ENCODE data around the gene FCHSD1.

FCHSD1 gene

DNA sequence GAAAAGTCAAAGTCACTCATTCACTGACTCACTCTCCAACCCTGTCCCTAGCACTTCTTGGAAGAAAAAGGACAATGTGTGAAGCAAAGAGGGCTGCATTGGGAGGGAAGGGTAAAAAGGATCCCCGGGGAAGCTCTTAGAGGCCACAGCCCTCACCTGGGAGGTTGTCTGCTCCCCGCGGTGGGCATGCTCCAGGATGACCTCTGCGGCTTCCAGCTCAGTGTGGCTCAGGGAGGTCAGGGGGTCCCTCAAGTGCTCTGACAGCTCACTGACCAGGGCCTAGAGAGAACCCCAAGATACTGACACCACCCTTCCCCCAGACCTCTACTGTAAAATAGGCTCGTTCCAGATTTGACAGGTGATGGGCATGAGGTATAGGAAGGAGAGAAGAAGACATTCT, 4.0 kb downstream of the FCHSD1 start:
- peaks cover 69% of the 10 kb centered on the region for H3K36me3 ChIP-seq
- peaks cover 55% of the 10 kb centered on the region for H3K4me1 ChIP-seq
- no peaks in the 10 kb centered on the region for H3K27me3 ChIP-seq
- no peak for TF ChIP-seq Cebpa-rat (IDR thresholded peaks at IDR 0.05)
- H3K4me3 ChIP-seq, result no peak overlapping the region
- H3K27ac ChIP-seq, result no peak overlapping the region
- H3K9me3 ChIP-seq, result no peaks in the 10 kb centered on the region
- H3K9ac ChIP-seq, result no peak overlapping the region
- 0 out of 2 replicates have a peak, but pooled peaks cover 11% of the 10 kb centered on the region for H4K20me1 ChIP-seq
- H3K4me2 ChIP-seq, result no peak overlapping the region

GRCh38 chr5:141646026-141646425, 5.2 kb downstream of the FCHSD1 start:
- no peak overlapping the region for H3K4me3 ChIP-seq
- H3K9ac ChIP-seq, result no peak overlapping the region
- H3K27me3 ChIP-seq, result no peaks in the 10 kb centered on the region
- no peak for TF ChIP-seq Cebpa-rat (IDR thresholded peaks at IDR 0.05)
- H4K20me1 ChIP-seq, result 0 out of 2 replicates have a peak, but pooled peaks cover 11% of the 10 kb centered on the region
- peak overlapping the region; percentile 38; the same call in 1 of the 2 replicates for H3K27ac ChIP-seq
- H3K9me3 ChIP-seq, result no peaks in the 10 kb centered on the region
- H3K36me3 ChIP-seq, result peaks cover 81% of the 10 kb centered on the region
- H3K4me1 ChIP-seq, result peaks cover 47% of the 10 kb centered on the region
- H3K4me2 ChIP-seq, result peak overlapping the region; percentile 53

DNA sequence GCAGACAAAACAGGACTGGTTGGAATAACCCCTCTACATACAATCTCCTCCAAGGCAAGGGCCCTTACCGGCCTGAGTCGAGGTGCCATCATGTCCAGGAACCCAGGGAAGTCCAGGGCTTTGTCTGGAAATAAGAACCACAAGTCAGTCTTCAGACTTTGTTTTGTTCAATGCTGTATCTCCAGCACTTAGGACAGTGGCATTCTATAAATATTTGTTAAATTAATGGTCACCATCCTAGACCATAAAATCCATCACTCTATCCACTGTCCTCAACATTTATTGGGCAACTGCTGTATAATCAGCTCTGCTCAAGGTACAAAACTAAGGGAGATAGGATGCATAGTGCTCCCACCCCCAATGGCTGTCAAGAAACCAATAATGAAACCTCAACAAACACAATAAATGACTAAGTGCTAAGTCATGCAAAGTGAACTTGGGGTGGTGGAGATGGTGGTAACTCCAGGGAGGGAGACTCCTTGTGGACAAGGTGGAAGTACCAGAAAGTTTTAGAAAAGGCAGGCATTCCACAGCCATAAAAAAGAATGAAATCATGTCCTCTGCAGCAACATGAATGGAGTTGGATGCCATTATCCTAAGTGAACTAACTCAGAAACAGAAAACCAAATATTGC, 9.5 kb downstream of the FCHSD1 start:
- H4K20me1 ChIP-seq, result 0 out of 2 replicates have a peak, but pooled peaks cover 6% of the 10 kb centered on the region
- no peaks in the 10 kb centered on the region for H3K9me3 ChIP-seq
- H3K27me3 ChIP-seq, result no peaks in the 10 kb centered on the region
- H3K4me3 ChIP-seq, result no peak overlapping the region
- H3K4me2 ChIP-seq, result no peak overlapping the region
- H3K4me1 ChIP-seq, result peaks cover 43% of the 10 kb centered on the region
- no peak overlapping the region for H3K27ac ChIP-seq
- TF ChIP-seq Cebpa-rat (IDR thresholded peaks at IDR 0.05), result no peak
- H3K36me3 ChIP-seq, result peaks cover 81% of the 10 kb centered on the region
- H3K9ac ChIP-seq, result no peak overlapping the region

- peaks cover 70% of the 10 kb centered on the region for H3K36me3 ChIP-seq
- peaks cover 38% of the 10 kb centered on the region for H3K4me1 ChIP-seq
- H3K4me3 ChIP-seq, result no peak overlapping the region
- H3K27me3 ChIP-seq, result no peaks in the 10 kb centered on the region
- no peak overlapping the region for H3K9ac ChIP-seq
- no peak overlapping the region for H3K4me2 ChIP-seq
- no peak for TF ChIP-seq Cebpa-rat (IDR thresholded peaks at IDR 0.05)
- H4K20me1 ChIP-seq, result peaks cover 10% of the 10 kb centered on the region
- no peaks in the 10 kb centered on the region for H3K9me3 ChIP-seq
- H3K27ac ChIP-seq, result no peak overlapping the region
Measured at GRCh38 chr5:141640698-141641097, 10.5 kb downstream of the FCHSD1 start.

DNA sequence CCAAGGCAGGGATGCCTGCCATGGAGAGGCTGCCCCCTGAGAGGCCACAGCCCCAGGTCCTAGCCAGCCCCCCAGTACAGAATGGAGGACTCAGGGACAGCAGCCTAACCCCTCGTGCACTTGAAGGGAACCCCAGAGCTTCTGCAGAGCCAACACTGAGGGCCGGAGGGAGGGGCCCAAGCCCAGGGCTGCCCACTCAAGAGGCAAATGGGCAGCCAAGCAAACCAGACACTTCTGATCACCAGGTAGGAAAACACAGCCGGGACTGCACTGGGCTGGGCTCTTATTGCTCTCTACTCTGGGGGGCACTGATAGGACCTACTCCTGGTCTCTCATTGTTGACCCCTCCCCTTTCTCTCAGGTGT, 11.2 kb downstream of the FCHSD1 start:
- Histone ChIP-seq H3K9ac (no peak overlapping the region), H4K20me1 (peaks cover 14% of the 10 kb centered on the region), H3K4me1 (peaks cover 41% of the 10 kb centered on the region), H3K9me3 (no peaks in the 10 kb centered on the region), H3K4me2 (no peak overlapping the region), H3K27ac (no peak overlapping the region), H3K4me3 (no peak overlapping the region), H3K27me3 (no peaks in the 10 kb centered on the region), H3K36me3 (peaks cover 64% of the 10 kb centered on the region)
- TF ChIP-seq Cebpa-rat (IDR thresholded peaks at IDR 0.05), result no peak

GRCh38 chr5:141639357-141640050, 11.7 kb downstream of the FCHSD1 start:
- peaks cover 64% of the 10 kb centered on the region for H3K36me3 ChIP-seq
- no peak overlapping the region for H3K4me3 ChIP-seq
- no peak overlapping the region for H3K27ac ChIP-seq
- no peaks in the 10 kb centered on the region for H3K9me3 ChIP-seq
- no peak overlapping the region for H3K4me2 ChIP-seq
- H3K4me1 ChIP-seq, result peaks cover 46% of the 10 kb centered on the region
- H3K9ac ChIP-seq, result no peak overlapping the region
- H4K20me1 ChIP-seq, result peaks cover 19% of the 10 kb centered on the region
- no peaks in the 10 kb centered on the region for H3K27me3 ChIP-seq
- no peak for TF ChIP-seq Cebpa-rat (IDR thresholded peaks at IDR 0.05)

DNA sequence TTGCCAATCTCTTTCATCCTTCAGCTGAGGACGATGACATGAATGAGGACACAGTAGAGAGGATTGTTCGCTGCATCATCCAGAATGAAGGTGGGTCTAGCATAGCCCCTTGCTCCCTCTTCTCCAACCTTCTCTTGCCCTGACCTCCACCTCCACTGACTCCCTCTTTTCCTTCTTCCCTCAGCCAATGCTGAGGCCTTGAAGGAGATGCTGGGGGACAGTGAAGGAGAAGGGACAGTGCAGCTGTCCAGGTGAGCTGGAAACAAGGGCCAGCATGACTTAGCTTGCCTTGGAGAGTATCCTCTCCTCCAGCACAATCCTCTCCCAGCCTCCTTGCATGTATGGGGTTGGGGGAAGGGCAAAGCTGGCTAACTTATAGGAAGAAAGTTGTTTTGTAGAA, 12.4 kb downstream of the FCHSD1 start:
- Histone ChIP-seq H3K4me2 (peak overlapping the region; percentile 99), H3K27me3 (no peaks in the 10 kb centered on the region), H4K20me1 (peaks cover 27% of the 10 kb centered on the region), H3K36me3 (peaks cover 62% of the 10 kb centered on the region), H3K9me3 (no peaks in the 10 kb centered on the region), H3K4me1 (peaks cover 46% of the 10 kb centered on the region), H3K27ac (no peak overlapping the region), H3K9ac (no peak overlapping the region), H3K4me3 (no peak overlapping the region)
- no peak for TF ChIP-seq Cebpa-rat (IDR thresholded peaks at IDR 0.05)

GRCh38 chr5:141637767-141638419, 13.3 kb downstream of the FCHSD1 start:
- Histone ChIP-seq H3K27me3 (no peaks in the 10 kb centered on the region), H3K4me2 (peak overlapping the region; percentile 99), H4K20me1 (peaks cover 32% of the 10 kb centered on the region), H3K4me3 (peak overlapping the region; percentile 86), H3K36me3 (peaks cover 60% of the 10 kb centered on the region), H3K4me1 (peaks cover 37% of the 10 kb centered on the region), H3K27ac (peak overlapping the region; percentile 79), H3K9me3 (no peaks in the 10 kb centered on the region), H3K9ac (peak overlapping the region; percentile 89)
- TF ChIP-seq Cebpa-rat (IDR thresholded peaks at IDR 0.05), result no peak

GRCh38 chr5:141637123-141637766, 14.0 kb downstream of the FCHSD1 start:
- Histone ChIP-seq H3K4me3 (peak overlapping the region; percentile 86), H3K9ac (peak overlapping the region; percentile 89), H3K36me3 (peaks cover 60% of the 10 kb centered on the region), H3K4me2 (peak overlapping the region; percentile 99), H4K20me1 (peaks cover 38% of the 10 kb centered on the region), H3K4me1 (peaks cover 38% of the 10 kb centered on the region), H3K9me3 (no peaks in the 10 kb centered on the region), H3K27me3 (no peaks in the 10 kb centered on the region), H3K27ac (peak overlapping the region; percentile 79)
- no peak for TF ChIP-seq Cebpa-rat (IDR thresholded peaks at IDR 0.05)

Data from BLaER1 (cell line).